H9 (cell line): ENCODE results near the gene TREML2. TPM values are rescaled to one million over a fixed set of nuclear protein-coding genes. Genes with fewer than 3 reads are reported as not detected.

Experiments used
- DNase-seq: peaks from one replicate; pipeline ENCODE4 v3.0.0-alpha.2; 2017
- H2AFZ ChIP-seq: one replicate; pipeline ENCODE4 v1.6.1; 2013; ENCODE audit warnings: mild to moderate bottlenecking, low read length, control low read depth, moderate library complexity
- H2AK5ac ChIP-seq: 2 replicates; pipeline ENCODE4 v1.6.1; 2013; ENCODE audit warnings: low read length, control low read depth, mixed read lengths; ENCODE audit not compliant: insufficient read length
- H2BK120ac ChIP-seq: one replicate; pipeline ENCODE4 v1.6.1; 2013; ENCODE audit warnings: low read depth, mild to moderate bottlenecking, low read length, control low read depth, inconsistent platforms; ENCODE audit not compliant: poor library complexity, severe bottlenecking
- H2BK12ac ChIP-seq: 2 replicates; pipeline ENCODE4 v1.6.1; 2013; ENCODE audit warnings: low read length, control low read depth, mixed read lengths, low read depth; ENCODE audit not compliant: insufficient read length
- H2BK15ac ChIP-seq: 2 replicates; pipeline ENCODE4 v1.6.1; 2013; ENCODE audit warnings: low read depth, low read length, control low read depth
- H2BK20ac ChIP-seq: one replicate; pipeline ENCODE4 v1.6.1; 2013; ENCODE audit warnings: low read depth, mild to moderate bottlenecking, low read length, control low read depth, inconsistent platforms; ENCODE audit not compliant: poor library complexity, severe bottlenecking
- H2BK5ac ChIP-seq: 2 replicates; pipeline ENCODE4 v1.6.1; 2013; ENCODE audit warnings: low read length, control low read depth, mixed read lengths; ENCODE audit not compliant: insufficient read length
- H3K14ac ChIP-seq: 2 replicates; pipeline ENCODE4 v1.6.1; 2013; ENCODE audit warnings: low read length, control low read depth; ENCODE audit not compliant: insufficient read depth
- H3K18ac ChIP-seq: 2 replicates; pipeline ENCODE4 v1.6.1; 2013; ENCODE audit warnings: low read depth, mild to moderate bottlenecking, mixed read lengths, low read length, control low read depth; ENCODE audit not compliant: insufficient read length
- H3K23ac ChIP-seq: 2 replicates; pipeline ENCODE4 v1.6.1; 2013; ENCODE audit warnings: low read length, control low read depth, mixed read lengths, low read depth; ENCODE audit not compliant: insufficient read length
- H3K23me2 ChIP-seq: 2 replicates; pipeline ENCODE4 v1.6.1; 2013; ENCODE audit warnings: low read depth, mild to moderate bottlenecking, mixed read lengths, low read length, control low read depth; ENCODE audit not compliant: insufficient read length, poor library complexity, severe bottlenecking
- H3K27ac ChIP-seq: 2 replicates; pipeline ENCODE4 v1.5.1; 2013; ENCODE audit warnings: low read length, control low read depth, mixed read lengths, low read depth; ENCODE audit not compliant: insufficient read length
- H3K27me3 ChIP-seq: 2 replicates; pipeline ENCODE4 v1.6.1; 2013; ENCODE audit warnings: low read length, control low read depth, inconsistent platforms; ENCODE audit not compliant: insufficient read depth
- H3K4ac ChIP-seq: 2 replicates; pipeline ENCODE4 v1.6.1; 2013; ENCODE audit warnings: low read depth, mild to moderate bottlenecking, control low read depth, inconsistent platforms, low read length, moderate library complexity
- H3K4me1 ChIP-seq: 2 replicates; pipeline ENCODE4 v1.6.1; 2013; ENCODE audit warnings: low read length, control low read depth, inconsistent platforms; ENCODE audit not compliant: insufficient read depth
- H3K4me2 ChIP-seq: 2 replicates; pipeline ENCODE4 v1.6.1; 2013; ENCODE audit warnings: low read length, control low read depth, mixed read lengths; ENCODE audit not compliant: insufficient read length, insufficient read depth
- H3K56ac ChIP-seq: 2 replicates; pipeline ENCODE4 v1.6.1; 2013; ENCODE audit warnings: low read depth, mild to moderate bottlenecking, mixed read lengths, low read length, control low read depth; ENCODE audit not compliant: insufficient read length
- H3K79me1 ChIP-seq: 2 replicates; pipeline ENCODE4 v1.6.1; 2013; ENCODE audit warnings: low read depth, mild to moderate bottlenecking, moderate library complexity, low read length, control low read depth, inconsistent platforms; ENCODE audit not compliant: insufficient read depth, poor library complexity, severe bottlenecking
- H3K79me2 ChIP-seq: 2 replicates; pipeline ENCODE4 v1.6.1; 2013; ENCODE audit warnings: low read length, control low read depth, inconsistent platforms; ENCODE audit not compliant: insufficient read depth
- H3K9ac ChIP-seq: 2 replicates; pipeline ENCODE4 v1.6.1; 2013; ENCODE audit warnings: low read length, control low read depth, mixed read lengths; ENCODE audit not compliant: insufficient read length; ENCODE audit errors: extremely low read depth
- H3K9me3 ChIP-seq: one replicate; pipeline ENCODE4 v1.6.1; 2013; ENCODE audit warnings: low read depth, low read length, inconsistent platforms; ENCODE audit not compliant: control insufficient read depth
- H3T11ph ChIP-seq: one replicate; pipeline ENCODE4 v1.6.1; 2013; ENCODE audit warnings: mild to moderate bottlenecking, low read length, control low read depth, inconsistent platforms
- H4K20me1 ChIP-seq: one replicate; pipeline ENCODE4 v1.6.1; 2013; ENCODE audit not compliant: control insufficient read depth, insufficient read length, insufficient read depth
- H4K5ac ChIP-seq: 2 replicates; pipeline ENCODE4 v1.6.1; 2013; ENCODE audit warnings: low read depth, mild to moderate bottlenecking, mixed read lengths, low read length, control low read depth; ENCODE audit not compliant: insufficient read length
- H4K8ac ChIP-seq: replicated peaks from 2 replicates; pipeline ENCODE4 v1.6.1; 2013; ENCODE audit warnings: low read length, control low read depth, mixed read lengths, low read depth; ENCODE audit not compliant: insufficient read length
- H4K91ac ChIP-seq: 2 replicates; pipeline ENCODE4 v1.6.1; 2013; ENCODE audit warnings: low read depth, mild to moderate bottlenecking, moderate library complexity, mixed read lengths, low read length, control low read depth; ENCODE audit not compliant: insufficient read length
- H3K27ac Mint-ChIP-seq, 3 experiments: 2 replicates in 2 of 3; 3 replicates in 1 of 3; pipeline ENCODE4 v1.8.0; 2020 to 2021; ENCODE audit warnings: mixed read lengths in 3 of 3, mild to moderate bottlenecking in 1 of 3, moderate library complexity in 1 of 3
- H3K27me3 Mint-ChIP-seq: 2 replicates; pipeline ENCODE4 v1.8.0; 2021; ENCODE audit warnings: low read depth, mild to moderate bottlenecking, moderate library complexity, mixed read lengths
- H3K36me3 Mint-ChIP-seq, 3 experiments: 2 replicates in 2 of 3; 3 replicates in 1 of 3; pipeline ENCODE4 v1.8.0; 2020 to 2021; ENCODE audit warnings: low read depth in 3 of 3, mixed read lengths in 3 of 3; ENCODE audit not compliant: insufficient read depth in 1 of 3
- H3K4me1 Mint-ChIP-seq, 2 experiments: 2 replicates each; pipeline ENCODE4 v1.8.0; 2020; ENCODE audit warnings: mixed read lengths in 2 of 2
- H3K4me3 Mint-ChIP-seq, 2 experiments: 2 replicates in 1 of 2; 3 replicates in 1 of 2; pipeline ENCODE4 v1.8.0; 2020 to 2021; ENCODE audit warnings: mild to moderate bottlenecking in 2 of 2, mixed read lengths in 2 of 2, moderate library complexity in 1 of 2
- H3K9me3 Mint-ChIP-seq, 2 experiments: 2 replicates in 1 of 2; 3 replicates in 1 of 2; pipeline ENCODE4 v1.8.0; 2020; ENCODE audit warnings: mild to moderate bottlenecking in 2 of 2, mixed read lengths in 2 of 2, moderate library complexity in 1 of 2
- WGBS: extraction: QIAGEN DNeasy Blood & Tissue Kit; methylation state at CpG from one replicate; pipeline ENCODE4 v1.1.7; 2013; ENCODE audit warnings: missing lambda C conversion rate, low lambda C conversion rate, mixed read lengths; ENCODE audit not compliant: insufficient read length; ENCODE audit errors: extremely low coverage; 5-methylcytosine and 5-hydroxymethylcytosine counted together
- total RNA-seq: library from RNA; stranded (reverse); gene quantifications from 2 replicates; pipeline ENCODE4 v1.2.1, GENCODE V29; 2021
- TF ChIP-seq, protein P1 (sequence below): fragments of 200-600 bp; sonication (generic); conservative IDR thresholded peaks from 3 replicates; pipeline ENCODE4 v1.8.0; 2021; ENCODE audit warnings: antibody characterized with exemption, mild to moderate bottlenecking

The TREML2 gene
- total RNA-seq, 1 experiment from 2014 or later: 0.07 TPM

DNA sequence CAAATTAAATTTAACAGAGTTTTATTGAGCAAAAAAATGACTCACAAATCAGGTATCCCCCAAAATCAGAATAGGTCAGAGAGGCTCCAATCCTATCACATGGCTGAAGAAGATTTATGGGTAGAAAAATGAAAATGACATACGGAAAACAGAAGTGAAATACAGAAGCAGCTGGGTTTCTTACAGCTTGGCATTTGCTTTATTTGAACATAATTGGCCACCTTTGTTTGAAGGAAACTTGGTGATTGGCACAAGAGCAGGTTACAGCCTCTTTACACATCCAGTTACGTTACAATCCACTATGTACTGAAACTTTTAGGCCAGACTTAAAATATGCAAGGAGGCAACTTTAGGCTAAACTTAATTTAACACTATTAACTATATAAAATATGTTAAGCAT, 26.3 kb downstream of the TREML2 start:
- no peak for DNase-seq
- H4K5ac ChIP-seq: no peak overlapping the region
- no peak overlapping the region for H4K91ac ChIP-seq
- Mint-ChIP-seq H3K36me3 (peaks cover 0 to 8% (median 2%) of the 10 kb centered on the region in 3 experiments; a peak in 3 of 7 replicates), H3K27me3 (peaks cover 8% of the 10 kb centered on the region), H3K4me3 (no peak overlapping the region), H3K4me1 (peaks cover 23 to 25% of the 10 kb centered on the region in 2 experiments), H3K9me3 (peaks cover 6 to 9% of the 10 kb centered on the region in 2 experiments; a peak in 4 of 5 replicates), H3K27ac (no peak overlapping the region)
- no peak overlapping the region for H3T11ph ChIP-seq
- H2AFZ ChIP-seq: no peak overlapping the region
- H3K56ac ChIP-seq: no peak overlapping the region
- no peak overlapping the region for H2BK5ac ChIP-seq
- no peak overlapping the region for H2AK5ac ChIP-seq
- H3K4me1 ChIP-seq: peaks cover 4% of the 10 kb centered on the region; the same call in 1 of the 2 replicates
- H3K27ac ChIP-seq: no peak overlapping the region
- H2BK12ac ChIP-seq: no peak overlapping the region
- H2BK20ac ChIP-seq: no peak overlapping the region
- no peaks in the 10 kb centered on the region for H4K20me1 ChIP-seq
- H3K27me3 ChIP-seq: no peaks in the 10 kb centered on the region
- no peaks in the 10 kb centered on the region for H3K9me3 ChIP-seq
- TF ChIP-seq, protein P1, sequence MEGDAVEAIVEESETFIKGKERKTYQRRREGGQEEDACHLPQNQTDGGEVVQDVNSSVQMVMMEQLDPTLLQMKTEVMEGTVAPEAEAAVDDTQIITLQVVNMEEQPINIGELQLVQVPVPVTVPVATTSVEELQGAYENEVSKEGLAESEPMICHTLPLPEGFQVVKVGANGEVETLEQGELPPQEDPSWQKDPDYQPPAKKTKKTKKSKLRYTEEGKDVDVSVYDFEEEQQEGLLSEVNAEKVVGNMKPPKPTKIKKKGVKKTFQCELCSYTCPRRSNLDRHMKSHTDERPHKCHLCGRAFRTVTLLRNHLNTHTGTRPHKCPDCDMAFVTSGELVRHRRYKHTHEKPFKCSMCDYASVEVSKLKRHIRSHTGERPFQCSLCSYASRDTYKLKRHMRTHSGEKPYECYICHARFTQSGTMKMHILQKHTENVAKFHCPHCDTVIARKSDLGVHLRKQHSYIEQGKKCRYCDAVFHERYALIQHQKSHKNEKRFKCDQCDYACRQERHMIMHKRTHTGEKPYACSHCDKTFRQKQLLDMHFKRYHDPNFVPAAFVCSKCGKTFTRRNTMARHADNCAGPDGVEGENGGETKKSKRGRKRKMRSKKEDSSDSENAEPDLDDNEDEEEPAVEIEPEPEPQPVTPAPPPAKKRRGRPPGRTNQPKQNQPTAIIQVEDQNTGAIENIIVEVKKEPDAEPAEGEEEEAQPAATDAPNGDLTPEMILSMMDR: no peak
- no peak overlapping the region for H2BK120ac ChIP-seq
- no peak overlapping the region for H3K9ac ChIP-seq
- no peak overlapping the region for H3K23ac ChIP-seq
- H3K14ac ChIP-seq: no peak overlapping the region
- no peak overlapping the region for H4K8ac ChIP-seq
- no peak overlapping the region for H3K4ac ChIP-seq
- H3K23me2 ChIP-seq: no peaks in the 10 kb centered on the region
- H3K79me2 ChIP-seq: no peaks in the 10 kb centered on the region
- no CpG with 5 or more reads among the region's 2 CpGs for WGBS
- no peaks in the 10 kb centered on the region for H3K79me1 ChIP-seq
- no peak overlapping the region for H3K4me2 ChIP-seq
- no peak overlapping the region for H2BK15ac ChIP-seq
- no peak overlapping the region for H3K18ac ChIP-seq
